Kidney epithelial cell (primary cell): ENCODE data around the gene POLR2C. TPM values are rescaled to one million over a fixed set of nuclear protein-coding genes. Genes with fewer than 3 reads are reported as not detected.

Experiments used
- DNase-seq: peaks from one replicate; pipeline ENCODE4 v3.0.0-alpha.2; 2010; ENCODE audit warnings: low read depth
- H3K27me3 ChIP-seq: 2 replicates; pipeline ENCODE4 v1.6.0; 2011; ENCODE audit warnings: low read length; ENCODE audit not compliant: control insufficient read depth, insufficient read depth
- H3K36me3 ChIP-seq: 2 replicates; pipeline ENCODE4 v1.5.1; 2011; ENCODE audit warnings: low read length; ENCODE audit not compliant: control insufficient read depth, insufficient read depth
- H3K4me3 ChIP-seq: 2 replicates; pipeline ENCODE4 v1.5.1; 2011; ENCODE audit warnings: low read depth, mild to moderate bottlenecking, control low read depth, low read length
- total RNA-seq: library from RNA; depleted of rRNA; stranded (reverse); fragments of >200 nt; gene quantifications from 2 replicates; pipeline ENCODE4 v1.2.3, GENCODE V29; 2015
- TF ChIP-seq, protein P1 (sequence below): IDR thresholded peaks from 2 replicates; pipeline ENCODE4 v1.5.1; 2011; ENCODE audit warnings: mild to moderate bottlenecking, moderate library complexity, low read length, control low read depth, inconsistent platforms; ENCODE audit not compliant: insufficient read depth, poor library complexity, severe bottlenecking

POLR2C gene
- total RNA-seq, 1 donor from 2014 or later = 70.4 TPM

GRCh38 chr16:57500578-57501111, 38.2 kb downstream of the POLR2C start:
- peaks cover 15% of the 10 kb centered on the region for H3K27me3 ChIP-seq
- DNase-seq = no peak
- no peak overlapping the region for H3K4me3 ChIP-seq
- TF ChIP-seq, protein P1, sequence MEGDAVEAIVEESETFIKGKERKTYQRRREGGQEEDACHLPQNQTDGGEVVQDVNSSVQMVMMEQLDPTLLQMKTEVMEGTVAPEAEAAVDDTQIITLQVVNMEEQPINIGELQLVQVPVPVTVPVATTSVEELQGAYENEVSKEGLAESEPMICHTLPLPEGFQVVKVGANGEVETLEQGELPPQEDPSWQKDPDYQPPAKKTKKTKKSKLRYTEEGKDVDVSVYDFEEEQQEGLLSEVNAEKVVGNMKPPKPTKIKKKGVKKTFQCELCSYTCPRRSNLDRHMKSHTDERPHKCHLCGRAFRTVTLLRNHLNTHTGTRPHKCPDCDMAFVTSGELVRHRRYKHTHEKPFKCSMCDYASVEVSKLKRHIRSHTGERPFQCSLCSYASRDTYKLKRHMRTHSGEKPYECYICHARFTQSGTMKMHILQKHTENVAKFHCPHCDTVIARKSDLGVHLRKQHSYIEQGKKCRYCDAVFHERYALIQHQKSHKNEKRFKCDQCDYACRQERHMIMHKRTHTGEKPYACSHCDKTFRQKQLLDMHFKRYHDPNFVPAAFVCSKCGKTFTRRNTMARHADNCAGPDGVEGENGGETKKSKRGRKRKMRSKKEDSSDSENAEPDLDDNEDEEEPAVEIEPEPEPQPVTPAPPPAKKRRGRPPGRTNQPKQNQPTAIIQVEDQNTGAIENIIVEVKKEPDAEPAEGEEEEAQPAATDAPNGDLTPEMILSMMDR = no peak
- H3K36me3 ChIP-seq = no peaks in the 10 kb centered on the region

- peaks cover 15% of the 10 kb centered on the region for H3K27me3 ChIP-seq
- DNase-seq = no peak
- no peaks in the 10 kb centered on the region for H3K36me3 ChIP-seq
- TF ChIP-seq, protein P1 = no peak
- no peak overlapping the region for H3K4me3 ChIP-seq
Measured at GRCh38 chr16:57501492-57501891, 39.0 kb downstream of the POLR2C start.

DNA sequence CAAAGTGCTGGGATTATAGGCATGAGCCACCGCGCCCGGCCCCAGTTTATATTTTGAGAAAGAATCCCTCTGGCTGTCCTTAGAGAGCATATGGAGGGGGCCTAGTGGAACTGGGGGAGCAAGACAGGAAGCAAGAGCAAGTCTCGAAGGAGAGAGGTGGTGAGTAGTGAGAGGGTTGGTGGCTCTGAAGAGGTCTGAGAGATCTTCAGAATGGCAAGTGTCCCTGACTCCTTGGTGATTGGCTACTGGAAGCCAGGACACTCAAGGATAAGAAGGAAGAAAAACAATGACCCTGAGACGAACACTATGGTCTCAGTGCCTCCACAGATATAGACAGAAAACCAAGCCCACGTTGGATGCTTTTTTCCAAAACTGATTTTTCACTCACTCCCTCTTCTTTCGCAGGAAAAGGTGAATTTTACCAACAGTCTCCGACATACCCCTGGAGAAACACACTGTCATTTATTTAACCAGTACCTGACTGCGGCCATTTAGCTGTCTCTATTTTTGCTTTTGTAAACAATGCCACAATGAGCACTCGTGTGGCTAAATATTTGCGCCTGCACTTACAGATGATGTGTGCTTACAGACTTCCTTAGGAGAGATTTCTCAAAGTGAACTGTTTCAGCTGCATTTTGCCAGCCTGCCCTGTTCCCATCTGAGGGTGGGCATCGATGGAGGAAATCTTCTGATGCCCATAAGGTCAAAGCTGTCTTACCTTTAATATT, 39.7 kb downstream of the POLR2C start:
- Histone ChIP-seq H3K4me3 (no peak overlapping the region), H3K27me3 (peaks cover 15% of the 10 kb centered on the region), H3K36me3 (no peaks in the 10 kb centered on the region)
- no peak for DNase-seq
- TF ChIP-seq, protein P1 = no peak

- peaks cover 19% of the 10 kb centered on the region for H3K27me3 ChIP-seq
Measured at GRCh38 chr16:57503366-57503765, 40.9 kb downstream of the POLR2C start.

DNA sequence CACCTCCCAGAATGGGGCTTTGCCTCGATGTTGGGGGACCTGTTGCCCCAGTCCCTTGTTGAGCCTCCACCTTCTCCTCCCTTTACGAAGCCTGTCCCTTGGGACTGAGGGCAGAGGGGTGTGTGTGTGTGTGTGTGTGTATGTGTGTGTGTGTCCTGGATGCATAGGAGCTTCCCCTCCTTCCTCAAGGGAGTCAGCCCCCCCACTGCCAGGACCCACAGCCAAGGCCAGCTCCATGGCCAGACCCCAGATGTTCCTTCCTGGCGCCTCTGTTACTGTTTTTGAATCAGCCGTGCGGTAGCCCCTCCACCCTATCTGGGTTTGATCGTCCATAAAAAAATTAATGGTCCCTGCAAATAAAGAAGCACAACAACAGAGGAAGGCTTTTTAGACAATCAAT, 41.5 kb downstream of the POLR2C start:
- TF ChIP-seq, protein P1 = no peak
- Histone ChIP-seq H3K27me3 (peaks cover 19% of the 10 kb centered on the region), H3K36me3 (no peaks in the 10 kb centered on the region), H3K4me3 (no peak overlapping the region)
- DNase-seq = no peak

More at GRCh38 chr16:57503366-57503765, 40.9 kb downstream of the POLR2C start:
- Histone ChIP-seq H3K36me3 (no peaks in the 10 kb centered on the region), H3K4me3 (no peak overlapping the region)
- TF ChIP-seq, protein P1 = no peak
- DNase-seq = no peak
